NT2/D1 (cell line): ENCODE measurements around the gene BCL2.

Source experiments
- YY1 ChIP-seq: IDR thresholded peaks from 2 replicates; pipeline ENCODE4 v1.6.1; 2011; ENCODE audit not compliant: insufficient read length, insufficient read depth
- ZNF274 ChIP-seq: IDR thresholded peaks from 2 replicates; pipeline ENCODE4 v1.6.1; 2011; ENCODE audit warnings: mild to moderate bottlenecking, low read depth, low read length

- no peak for TF ChIP-seq ZNF274
- TF ChIP-seq YY1 = no peak
These were observed 58.5 kb downstream of the BCL2 start for GRCh38 chr18:63261029-63261428.
